ENCODE data around the gene CEP57L1. TPM values are rescaled to one million over a fixed set of nuclear protein-coding genes. Genes with fewer than 3 reads are reported as not detected.
A peak's percentile ranks its signal among the peaks of the same experiment; 100 is the strongest.

Gene CEP57L1
- total RNA-seq, 1 experiment from 2014 or later = 8.4 TPM

GRCh38 chr6:109094416-109095035 lies 781 bp upstream of the CEP57L1 start, which contains the start of gene SESN1:
TSS of gene SESN1 (minus strand) at chr6:109094846. CDS start at chr6:109094073, 773 bp downstream.
- H3K9me3 Mint-ChIP-seq = no peaks in the 10 kb centered on the region; a peak in 1 of 5 replicates
- no peaks in the 10 kb centered on the region for H3K79me2 ChIP-seq (ENCODE audit: insufficient read depth, low read length)

More at GRCh38 chr6:109094416-109095035, 781 bp upstream of the CEP57L1 start, which contains the start of gene SESN1:
- H3K4me1 Mint-ChIP-seq = peaks cover 27 to 30% of the 10 kb centered on the region in 2 experiments
- Histone ChIP-seq H3K4me2 (ENCODE audit: insufficient read depth, insufficient read length, low read length) (peak within 1 kb of the TSS; percentile 99), H2AK5ac (ENCODE audit: insufficient read length, low read length) (no peak within 1 kb of the TSS), H2BK15ac (ENCODE audit: low read depth, low read length) (no peak within 1 kb of the TSS), H4K91ac (ENCODE audit: insufficient read length, low read depth, low read length) (no peak within 1 kb of the TSS), H2BK120ac (ENCODE audit: low read depth, low read length, poor library complexity, severe bottlenecking) (no peak within 1 kb of the TSS), H3K27me3 (ENCODE audit: insufficient read depth, low read length) (no peaks in the 10 kb centered on the region), H3K27ac (ENCODE audit: insufficient read length, low read depth, low read length) (peak within 1 kb of the TSS; percentile 43), H3K18ac (ENCODE audit: insufficient read length, low read depth, low read length) (peak within 1 kb of the TSS; percentile 94), H3K9ac (ENCODE audit: extremely low read depth, insufficient read length, low read length) (peak within 1 kb of the TSS; percentile 72), H3K79me1 (ENCODE audit: insufficient read depth, low read depth, low read length, poor library complexity, severe bottlenecking) (no peaks in the 10 kb centered on the region), H3K23ac (ENCODE audit: insufficient read length, low read depth, low read length) (no peak within 1 kb of the TSS), H4K5ac (ENCODE audit: insufficient read length, low read depth, low read length) (no peak within 1 kb of the TSS), H2BK12ac (ENCODE audit: insufficient read length, low read depth, low read length) (no peak within 1 kb of the TSS), H3K56ac (ENCODE audit: insufficient read length, low read depth, low read length) (no peak within 1 kb of the TSS), H3K9me3 (ENCODE audit: control insufficient read depth, low read depth, low read length) (no peaks in the 10 kb centered on the region), H3K4me1 (ENCODE audit: insufficient read depth, low read length) (no peaks in the 10 kb centered on the region), H3T11ph (ENCODE audit: low read length) (no peak within 1 kb of the TSS), H2BK5ac (ENCODE audit: insufficient read length, low read length) (no peak within 1 kb of the TSS), H2AFZ (ENCODE audit: low read length) (peak within 1 kb of the TSS; percentile 52), H2BK20ac (ENCODE audit: low read depth, low read length, poor library complexity, severe bottlenecking) (no peak within 1 kb of the TSS), H4K20me1 (ENCODE audit: control insufficient read depth, insufficient read depth, insufficient read length) (no peaks in the 10 kb centered on the region), H4K8ac (replicated peaks; ENCODE audit: insufficient read length, low read depth, low read length) (no peak within 1 kb of the TSS), H3K4ac (ENCODE audit: low read depth, low read length) (no peak within 1 kb of the TSS), H3K14ac (ENCODE audit: insufficient read depth, low read length) (peak within 1 kb of the TSS; percentile 96), H3K23me2 (ENCODE audit: insufficient read length, low read depth, low read length, poor library complexity, severe bottlenecking) (peaks cover 10% of the 10 kb centered on the region)
- DNase-seq = peak; percentile 91
- H3K27me3 Mint-ChIP-seq (ENCODE audit: low read depth) = no peaks in the 10 kb centered on the region
- peak within 1 kb of the TSS; percentile 98 to 100 (median 99) for H3K27ac Mint-ChIP-seq
- WGBS (ENCODE audit: extremely low coverage, insufficient read length, low lambda C conversion rate) = no CpG with 5 or more reads among the region's 62 CpGs
- H3K36me3 Mint-ChIP-seq (ENCODE audit: insufficient read depth in 1 of 3, low read depth in 3 of 3) = no peaks in the 10 kb centered on the region
- peak within 1 kb of the TSS; percentile 82 to 95 for H3K4me3 Mint-ChIP-seq
- TF ChIP-seq CTCF (conservative IDR thresholded peaks at IDR 0.05) = no peak
